ENCODE results near the gene BRIP1. TPM values are rescaled to one million over a fixed set of nuclear protein-coding genes. Genes with fewer than 3 reads are reported as not detected.

The BRIP1 gene
- total RNA-seq, 3 donors from 2014 or later (not counting 1 experiment from before 2014, with no cell fraction given), result 2.7 to 3.7 (median 2.9) TPM

DNA sequence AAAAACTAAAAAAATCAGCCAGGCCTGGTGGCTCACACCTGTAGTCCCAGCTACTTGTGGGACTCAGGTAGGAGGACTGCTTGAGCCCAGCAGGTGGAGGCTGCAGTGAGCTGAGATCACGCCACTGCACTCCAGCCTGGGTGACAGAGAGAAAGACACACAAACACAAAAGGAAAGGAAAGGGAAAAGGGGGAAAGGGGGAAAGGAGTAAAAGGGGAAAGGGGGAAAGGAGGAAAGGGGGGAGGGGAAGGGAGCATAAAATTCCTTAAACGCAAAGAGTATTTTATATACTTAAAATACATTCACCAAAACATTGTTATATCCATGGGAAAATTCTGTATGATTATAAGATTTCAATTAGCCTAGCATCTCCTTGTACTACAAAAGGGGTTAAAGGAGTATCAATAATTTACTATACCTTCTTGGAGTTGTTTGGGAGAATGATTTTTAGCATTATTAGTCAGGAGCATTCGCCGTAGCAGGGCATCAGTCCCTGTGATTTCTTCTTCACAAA is 17.3 kb upstream of the BRIP1 start:
- H3K27ac ChIP-seq (ENCODE audit: low read length), result no peak overlapping the region
- H3K4me3 ChIP-seq (ENCODE audit: low read length), result no peak overlapping the region
- intact Hi-C loops (cut with micrococcal nuclease), result no loop called here
- DNase-seq (no peak), ATAC-seq (no peak)
- peaks cover 33% of the 10 kb centered on the region for H3K36me3 ChIP-seq (ENCODE audit: control insufficient read depth, insufficient read depth, low read length)
- Mint-ChIP-seq H3K4me1 (no peaks in the 10 kb centered on the region), H3K27ac (no peak overlapping the region), H3K27me3 (ENCODE audit: low read depth in 2 of 2) (no peaks in the 10 kb centered on the region), H3K4me3 (no peak overlapping the region), H3K9me3 (no peaks in the 10 kb centered on the region), H3K36me3 (no peaks in the 10 kb centered on the region)
- H3K27me3 ChIP-seq (ENCODE audit: control insufficient read depth, insufficient read depth, low read length), result no peaks in the 10 kb centered on the region
- H3K4me1 ChIP-seq (ENCODE audit: control insufficient read depth, insufficient read depth, low read length), result no peaks in the 10 kb centered on the region
- TF ChIP-seq, protein P1, sequence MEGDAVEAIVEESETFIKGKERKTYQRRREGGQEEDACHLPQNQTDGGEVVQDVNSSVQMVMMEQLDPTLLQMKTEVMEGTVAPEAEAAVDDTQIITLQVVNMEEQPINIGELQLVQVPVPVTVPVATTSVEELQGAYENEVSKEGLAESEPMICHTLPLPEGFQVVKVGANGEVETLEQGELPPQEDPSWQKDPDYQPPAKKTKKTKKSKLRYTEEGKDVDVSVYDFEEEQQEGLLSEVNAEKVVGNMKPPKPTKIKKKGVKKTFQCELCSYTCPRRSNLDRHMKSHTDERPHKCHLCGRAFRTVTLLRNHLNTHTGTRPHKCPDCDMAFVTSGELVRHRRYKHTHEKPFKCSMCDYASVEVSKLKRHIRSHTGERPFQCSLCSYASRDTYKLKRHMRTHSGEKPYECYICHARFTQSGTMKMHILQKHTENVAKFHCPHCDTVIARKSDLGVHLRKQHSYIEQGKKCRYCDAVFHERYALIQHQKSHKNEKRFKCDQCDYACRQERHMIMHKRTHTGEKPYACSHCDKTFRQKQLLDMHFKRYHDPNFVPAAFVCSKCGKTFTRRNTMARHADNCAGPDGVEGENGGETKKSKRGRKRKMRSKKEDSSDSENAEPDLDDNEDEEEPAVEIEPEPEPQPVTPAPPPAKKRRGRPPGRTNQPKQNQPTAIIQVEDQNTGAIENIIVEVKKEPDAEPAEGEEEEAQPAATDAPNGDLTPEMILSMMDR (IDR thresholded peaks at IDR 0.05), result no peak
- WGBS (ENCODE audit: insufficient coverage), result 100% methylated on average over 1 of the region's 4 CpGs
- H3K9me3 ChIP-seq (ENCODE audit: control insufficient read depth, insufficient read depth, low read length), result no peaks in the 10 kb centered on the region

DNA sequence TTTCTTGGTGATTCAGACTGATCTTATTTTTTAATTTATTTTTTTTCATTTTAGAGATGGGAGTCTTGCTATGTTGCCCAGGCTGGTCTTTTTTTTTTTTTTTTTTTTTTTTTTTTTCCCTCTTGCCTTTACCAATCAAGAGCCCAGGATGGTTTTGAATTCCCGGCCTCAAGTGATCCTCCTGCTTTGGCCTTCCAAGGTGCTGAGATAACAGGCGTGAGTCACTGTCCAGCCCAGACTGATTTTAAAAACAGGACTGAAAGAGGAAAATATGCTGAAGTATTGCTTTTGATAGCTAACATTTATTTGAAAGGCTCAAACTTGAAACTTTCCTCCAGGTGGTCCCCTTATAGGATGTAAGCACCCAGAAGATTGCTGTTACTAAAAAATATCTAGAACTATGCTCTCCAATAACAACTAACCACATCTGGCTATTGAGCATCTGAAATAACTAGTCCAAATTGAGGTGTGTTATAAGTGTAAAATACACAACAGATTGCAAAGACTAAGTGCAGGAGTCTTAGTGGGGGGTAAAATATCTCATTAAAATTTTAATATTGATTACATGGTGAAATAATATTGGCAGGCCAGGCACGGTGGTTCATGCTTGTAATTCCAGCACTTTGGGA is 15.8 kb upstream of the BRIP1 start:
- TF ChIP-seq, protein P1 (IDR thresholded peaks at IDR 0.05), result no peak
- Histone ChIP-seq H3K4me3 (ENCODE audit: low read length) (no peak overlapping the region), H3K36me3 (ENCODE audit: control insufficient read depth, insufficient read depth, low read length) (peaks cover 38% of the 10 kb centered on the region), H3K27ac (ENCODE audit: low read length) (no peak overlapping the region), H3K9me3 (ENCODE audit: control insufficient read depth, insufficient read depth, low read length) (no peaks in the 10 kb centered on the region), H3K4me1 (ENCODE audit: control insufficient read depth, insufficient read depth, low read length) (no peaks in the 10 kb centered on the region), H3K27me3 (ENCODE audit: control insufficient read depth, insufficient read depth, low read length) (no peaks in the 10 kb centered on the region)
- ATAC-seq (no peak), DNase-seq (no peak)
- intact Hi-C loops (cut with micrococcal nuclease), result no loop called here
- no peak overlapping the region for H3K4me3 Mint-ChIP-seq
- no peaks in the 10 kb centered on the region for H3K9me3 Mint-ChIP-seq
- no peak overlapping the region for H3K27ac Mint-ChIP-seq
- H3K36me3 Mint-ChIP-seq, result no peaks in the 10 kb centered on the region
- H3K27me3 Mint-ChIP-seq (ENCODE audit: low read depth in 2 of 2), result no peaks in the 10 kb centered on the region
- WGBS (ENCODE audit: insufficient coverage), result 93% methylated on average over 2 of the region's 3 CpGs
- no peaks in the 10 kb centered on the region for H3K4me1 Mint-ChIP-seq

DNA sequence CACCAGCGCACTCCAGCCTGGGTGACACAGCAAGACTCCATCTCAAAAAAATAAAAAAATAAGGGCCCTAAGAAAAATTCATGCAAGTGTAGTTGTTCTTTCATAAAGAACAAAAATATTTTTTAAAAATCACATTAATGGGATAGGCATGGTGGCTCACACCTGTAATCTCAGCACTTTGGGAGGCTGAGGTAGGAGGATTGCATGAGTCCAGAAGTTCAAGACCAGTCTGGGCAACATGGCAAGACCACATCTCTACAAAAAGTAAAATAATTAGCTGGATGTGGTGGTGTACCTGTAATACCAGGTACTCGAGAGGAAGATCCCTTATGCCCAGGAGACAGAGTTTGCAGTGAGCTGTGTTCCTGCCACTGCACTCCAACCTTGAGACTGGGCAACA is 15.2 kb upstream of the BRIP1 start:
- H3K4me3 ChIP-seq (ENCODE audit: low read length), result no peak overlapping the region
- TF ChIP-seq, protein P1 (IDR thresholded peaks at IDR 0.05), result no peak
- Mint-ChIP-seq H3K4me1 (no peaks in the 10 kb centered on the region), H3K27me3 (ENCODE audit: low read depth in 2 of 2) (no peaks in the 10 kb centered on the region), H3K4me3 (no peak overlapping the region), H3K36me3 (no peaks in the 10 kb centered on the region), H3K27ac (no peak overlapping the region), H3K9me3 (no peaks in the 10 kb centered on the region)
- H3K27ac ChIP-seq (ENCODE audit: low read length), result no peak overlapping the region
- no peaks in the 10 kb centered on the region for H3K4me1 ChIP-seq (ENCODE audit: control insufficient read depth, insufficient read depth, low read length)
- ATAC-seq (no peak), DNase-seq (no peak)
- WGBS (ENCODE audit: insufficient coverage), result 90% methylated on average over 2 of the region's 2 CpGs
- H3K9me3 ChIP-seq (ENCODE audit: control insufficient read depth, insufficient read depth, low read length), result no peaks in the 10 kb centered on the region
- intact Hi-C loops (cut with micrococcal nuclease), result no loop called here
- H3K27me3 ChIP-seq (ENCODE audit: control insufficient read depth, insufficient read depth, low read length), result no peaks in the 10 kb centered on the region
- H3K36me3 ChIP-seq (ENCODE audit: control insufficient read depth, insufficient read depth, low read length), result peaks cover 38% of the 10 kb centered on the region

DNA sequence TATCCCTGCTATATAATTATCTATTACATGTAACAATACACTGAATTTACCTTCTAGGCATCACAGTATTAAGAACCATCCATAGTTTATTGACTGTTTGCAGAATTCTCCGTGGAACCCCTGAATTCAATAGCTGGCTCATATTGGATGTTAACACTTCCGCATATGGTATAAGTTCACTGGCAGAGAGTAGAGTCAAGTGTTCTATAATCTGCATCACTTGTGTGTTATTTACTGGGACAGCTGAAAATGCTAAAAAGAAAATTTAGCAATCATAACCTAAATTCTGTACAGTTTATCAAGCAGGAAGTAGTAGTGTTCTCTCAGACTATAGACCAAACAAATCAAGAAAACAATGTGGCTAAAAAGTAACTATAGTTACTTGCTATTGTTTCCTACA is 14.5 kb upstream of the BRIP1 start:
- Mint-ChIP-seq H3K4me1 (no peaks in the 10 kb centered on the region), H3K27ac (no peak overlapping the region), H3K36me3 (no peaks in the 10 kb centered on the region), H3K27me3 (ENCODE audit: low read depth in 2 of 2) (no peaks in the 10 kb centered on the region), H3K9me3 (no peaks in the 10 kb centered on the region), H3K4me3 (no peak overlapping the region)
- TF ChIP-seq, protein P1 (IDR thresholded peaks at IDR 0.05), result no peak
- no peaks in the 10 kb centered on the region for H3K27me3 ChIP-seq (ENCODE audit: control insufficient read depth, insufficient read depth, low read length)
- ATAC-seq (no peak), DNase-seq (no peak)
- intact Hi-C loops (cut with micrococcal nuclease), result no loop called here
- no peaks in the 10 kb centered on the region for H3K4me1 ChIP-seq (ENCODE audit: control insufficient read depth, insufficient read depth, low read length)
- H3K27ac ChIP-seq (ENCODE audit: low read length), result no peak overlapping the region
- WGBS (ENCODE audit: insufficient coverage), result 100% methylated on average over 2 of the region's 2 CpGs
- no peak overlapping the region for H3K4me3 ChIP-seq (ENCODE audit: low read length)
- peaks cover 35% of the 10 kb centered on the region for H3K36me3 ChIP-seq (ENCODE audit: control insufficient read depth, insufficient read depth, low read length)
- no peaks in the 10 kb centered on the region for H3K9me3 ChIP-seq (ENCODE audit: control insufficient read depth, insufficient read depth, low read length)
